ENCODE measurements around the gene CD40LG.

GRCh38 chrX:136639506-136640176, 8.3 kb upstream of the CD40LG start:
- TF ChIP-seq CTCF (IDR thresholded peaks at IDR 0.05; ENCODE audit: poor library complexity, severe bottlenecking) (no peak), MXI1 (conservative IDR thresholded peaks at IDR 0.05; ENCODE audit: poor library complexity, severe bottlenecking) (no peak), POLR2AphosphoS5 (IDR thresholded peaks at IDR 0.05) (no peak), EP300 (conservative IDR thresholded peaks at IDR 0.05; ENCODE audit: poor library complexity, severe bottlenecking) (no peak), EZH2 (IDR thresholded peaks at IDR 0.05; ENCODE audit: borderline replicate concordance, insufficient read depth, low read length, poor library complexity, severe bottlenecking) (no peak), TAF1 (IDR thresholded peaks at IDR 0.05; ENCODE audit: low read depth) (no peak), RAD21 (conservative IDR thresholded peaks at IDR 0.05) (no peak), REST (IDR thresholded peaks at IDR 0.05; ENCODE audit: borderline replicate concordance) (no peak), SMC3 (conservative IDR thresholded peaks at IDR 0.05; ENCODE audit: poor library complexity) (no peak)
